GM15510 (cell line): ENCODE data around the gene ZNF99.

Experiments
- POLR2A ChIP-seq: IDR thresholded peaks from 3 replicates; pipeline ENCODE4 v1.6.1; 2011; ENCODE audit warnings: borderline replicate concordance; ENCODE audit not compliant: insufficient read length; ENCODE audit errors: extremely low read depth

ZNF99 gene

GRCh38 chr19:22783651-22784410, at the start of gene ZNF99:
Gene ZNF99 (minus strand): TSS chr19:22784151. CDS start chr19:22784016, 135 bp downstream.
- TF ChIP-seq POLR2A = no peak

GRCh38 chr19:22832031-22832762, 48.2 kb upstream of the ZNF99 start, which contains the start of gene ZNF723:
Gene ZNF723 (plus strand): TSS chr19:22832291. CDS start chr19:22832380, 89 bp downstream.
- no peak for TF ChIP-seq POLR2A

GRCh38 chr19:22831211-22831610, 47.3 kb upstream of the ZNF99 start:
- no peak for TF ChIP-seq POLR2A

- TF ChIP-seq POLR2A = no peak
Measured at GRCh38 chr19:22814124-22814523, 30.2 kb upstream of the ZNF99 start.

DNA sequence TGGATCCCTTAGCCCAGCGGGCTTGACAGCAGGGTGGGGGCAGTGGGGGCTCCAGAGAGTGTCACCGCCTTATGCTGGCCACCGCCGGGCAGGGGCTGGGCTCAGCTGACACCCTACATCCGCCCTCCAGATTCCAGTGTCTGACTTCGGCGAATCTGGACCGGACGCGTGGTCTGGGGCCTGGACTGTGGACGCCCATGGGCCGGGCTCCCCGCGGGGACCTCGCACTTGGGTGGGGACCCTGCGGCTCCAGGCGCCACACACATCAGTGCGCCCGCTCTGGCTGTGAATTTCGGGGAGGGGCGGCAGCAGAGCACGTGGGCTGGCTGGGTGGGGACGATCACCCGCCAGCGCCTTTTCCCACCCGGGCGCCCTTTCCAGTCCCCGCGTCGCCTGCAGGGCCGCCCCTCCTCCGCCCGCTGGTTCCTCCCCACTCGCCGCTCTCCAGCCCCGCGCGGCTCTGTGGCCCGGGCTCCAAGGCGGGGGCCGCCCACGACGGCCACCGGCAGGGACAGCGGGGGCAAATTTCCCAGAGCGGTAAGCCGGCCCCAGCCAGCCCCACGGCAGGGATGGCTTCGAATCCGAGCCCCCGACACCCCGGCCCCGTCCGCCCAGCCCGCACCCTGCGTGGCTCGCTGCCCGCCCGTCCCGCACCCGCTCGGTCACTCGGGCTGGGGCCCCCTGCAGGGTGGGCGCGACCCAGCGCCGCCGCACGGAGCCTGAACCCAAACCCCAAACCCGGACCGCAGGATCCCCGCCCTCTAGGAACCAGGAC, 23.3 kb upstream of the ZNF99 start:
- no peak for TF ChIP-seq POLR2A

DNA sequence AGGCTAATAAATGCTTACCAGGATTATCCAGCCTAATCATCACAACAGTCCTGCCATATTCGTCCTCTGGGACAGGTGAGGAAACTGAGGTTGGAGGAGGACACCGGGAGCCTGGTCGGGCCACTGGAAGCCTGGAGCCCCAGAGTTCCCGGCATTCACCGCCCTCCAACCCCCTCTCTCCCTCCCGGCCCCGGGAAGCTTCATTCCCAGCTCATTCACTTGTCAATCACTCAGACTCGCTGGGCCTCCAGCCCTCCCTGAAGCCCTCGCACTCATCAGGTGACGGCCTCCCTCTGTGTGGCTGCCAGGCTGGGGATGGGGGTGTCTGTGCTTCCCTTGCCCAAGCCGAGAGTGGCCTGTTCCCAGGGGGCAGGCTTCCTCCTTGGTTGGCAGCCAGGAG, 22.5 kb upstream of the ZNF99 start:
- no peak for TF ChIP-seq POLR2A

- TF ChIP-seq POLR2A = no peak
Measured at GRCh38 chr19:22797040-22797439, 13.1 kb upstream of the ZNF99 start.

- no peak for TF ChIP-seq POLR2A
Measured at GRCh38 chr19:22735911-22736645, 47.9 kb downstream of the ZNF99 start.

GRCh38 chr19:22733691-22734090, 50.3 kb downstream of the ZNF99 start:
- no peak for TF ChIP-seq POLR2A

- TF ChIP-seq POLR2A = no peak
Measured at GRCh38 chr19:22708983-22709382, 75.0 kb downstream of the ZNF99 start.
